Measurements from ENCODE around the gene ITGA11.

Gene ITGA11

DNA sequence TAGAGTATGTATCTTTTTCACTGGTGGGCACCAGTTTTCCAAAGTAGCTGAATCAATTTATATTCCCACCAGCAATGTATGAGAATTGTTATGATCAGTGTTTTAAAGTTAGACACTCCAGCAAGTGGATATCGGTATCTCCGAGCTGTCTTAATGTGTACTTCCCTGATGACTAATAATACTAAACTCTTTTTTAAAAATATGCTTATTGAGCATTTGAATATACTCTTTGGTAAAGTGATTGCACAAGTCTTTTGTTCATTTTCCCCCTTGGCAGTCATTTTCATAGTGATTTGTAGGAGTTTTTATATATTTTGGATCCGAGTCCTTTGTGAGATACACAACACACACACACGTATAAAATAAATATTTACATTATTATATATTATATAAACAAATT, 166.9 kb downstream of the ITGA11 start:
- no peak for DNase-seq (ENCODE audit: low spot score)

DNA sequence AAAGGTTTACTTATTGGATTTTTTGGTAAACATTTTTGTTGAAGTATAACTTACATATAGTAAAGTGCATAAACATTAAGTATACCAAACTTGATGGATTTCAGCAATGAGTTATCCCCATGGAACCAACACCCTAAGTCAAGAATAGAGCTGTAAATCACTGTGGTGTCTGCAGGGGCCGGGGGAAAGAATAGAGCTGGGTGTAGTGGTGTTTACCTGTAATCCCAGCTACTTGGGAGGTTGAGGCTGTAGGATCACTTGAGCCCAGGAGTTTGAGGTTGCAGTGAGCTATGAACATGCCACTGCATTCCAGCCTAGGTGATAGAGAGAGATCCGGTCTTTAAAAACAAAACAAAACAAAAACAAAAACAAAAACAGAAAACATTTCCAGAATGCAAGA, 167.7 kb downstream of the ITGA11 start:
- DNase-seq (ENCODE audit: low spot score): no peak

DNA sequence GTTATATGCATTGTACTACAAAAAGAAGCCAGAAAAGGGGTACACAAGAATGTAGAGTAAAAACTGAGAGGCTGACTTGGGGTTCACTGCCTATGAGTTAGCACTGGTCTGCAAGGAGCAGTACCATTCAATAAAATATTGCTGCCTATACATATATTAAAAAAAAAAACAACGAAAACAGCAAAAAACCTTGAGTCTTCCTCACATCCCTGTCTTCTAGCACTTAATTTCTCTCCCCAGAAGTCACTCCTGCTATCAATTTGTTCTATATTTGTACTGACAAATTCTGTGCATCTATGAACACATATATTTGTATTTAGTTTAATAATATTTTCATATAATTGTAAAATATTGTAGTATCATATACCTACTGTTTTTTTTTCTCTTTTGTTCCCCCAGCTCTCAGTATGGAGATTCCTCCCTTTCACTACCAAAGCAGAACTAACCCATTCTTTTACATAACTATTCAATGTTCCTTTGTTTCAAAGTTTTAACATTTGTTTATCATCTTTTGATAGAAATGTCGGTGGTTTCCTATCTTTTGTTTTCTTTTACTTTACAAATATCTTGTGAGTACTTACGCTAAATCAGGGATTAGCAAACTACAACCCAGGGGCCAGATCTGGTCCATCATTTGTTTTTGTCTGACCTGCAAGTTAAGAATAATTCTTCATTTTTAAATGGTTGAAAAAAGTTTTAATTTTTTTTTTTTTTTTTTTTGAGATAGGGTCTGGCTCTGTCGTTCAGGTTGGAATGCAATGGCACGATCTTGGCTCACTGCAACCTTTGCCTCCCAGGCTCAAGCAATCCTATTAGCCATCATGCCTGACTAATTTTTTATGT, 169.2 kb downstream of the ITGA11 start:
- no peak for DNase-seq (ENCODE audit: low spot score)

DNA sequence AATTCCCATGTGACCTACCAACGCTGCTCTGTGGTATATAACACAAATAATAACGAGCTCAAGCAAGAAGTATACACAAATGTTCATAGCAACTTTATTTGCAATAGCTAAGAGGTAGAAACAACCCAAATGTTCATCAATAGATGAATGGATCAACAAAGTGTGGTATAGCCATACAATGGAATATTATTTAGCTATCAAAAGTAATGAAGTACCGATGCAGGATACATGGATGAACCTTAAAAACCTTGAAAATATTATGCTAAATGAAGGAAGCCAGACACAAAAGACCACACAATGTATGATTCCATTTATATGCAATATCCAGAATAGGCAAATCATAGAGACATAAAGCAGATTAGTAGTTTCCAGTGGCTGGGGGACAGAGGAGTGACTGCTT, 170.0 kb downstream of the ITGA11 start:
- no peak for DNase-seq (ENCODE audit: low spot score)

- DNase-seq (ENCODE audit: low spot score): no peak
These were observed 170.7 kb downstream of the ITGA11 start for GRCh38 chr15:68261241-68261640.

DNA sequence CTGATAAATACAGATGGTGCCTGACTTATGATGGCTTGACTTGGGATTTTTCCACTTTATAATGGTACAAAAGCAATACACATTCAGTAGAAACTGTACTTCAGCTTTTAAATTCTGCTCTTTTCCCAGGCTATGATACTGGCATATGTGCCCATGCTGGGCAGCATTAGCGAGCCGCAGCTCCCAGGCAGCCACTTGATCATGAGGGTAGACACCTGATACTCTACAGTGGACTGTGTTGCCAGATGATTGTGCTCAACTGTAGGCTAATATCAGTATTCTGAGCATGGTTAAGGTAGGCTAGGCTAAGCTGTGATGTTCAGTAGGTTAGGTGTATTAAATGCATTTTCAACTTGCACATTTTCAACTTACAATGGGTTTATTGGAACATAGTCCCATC, 172.1 kb downstream of the ITGA11 start:
- no peak for DNase-seq (ENCODE audit: low spot score)

DNA sequence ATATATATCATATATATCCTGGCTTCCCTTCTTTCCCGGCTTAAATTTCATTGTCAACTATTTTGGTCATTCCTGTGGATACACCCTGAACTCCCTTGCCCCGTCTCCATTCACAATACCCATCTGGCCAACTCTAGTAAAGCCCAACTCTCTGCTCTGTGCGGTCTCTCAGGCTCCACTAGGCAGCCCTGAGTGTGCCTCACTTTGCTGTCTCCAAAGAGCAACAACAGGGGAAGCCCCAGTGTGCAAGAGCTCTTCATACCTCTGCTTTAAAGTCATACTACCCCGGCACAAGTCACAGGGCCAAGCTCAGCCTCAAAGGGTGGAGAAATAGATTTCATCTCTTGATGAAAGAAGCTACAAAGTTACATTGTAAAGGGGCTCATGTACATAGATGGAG, 173.3 kb downstream of the ITGA11 start:
- DNase-seq (ENCODE audit: low spot score): no peak

DNA sequence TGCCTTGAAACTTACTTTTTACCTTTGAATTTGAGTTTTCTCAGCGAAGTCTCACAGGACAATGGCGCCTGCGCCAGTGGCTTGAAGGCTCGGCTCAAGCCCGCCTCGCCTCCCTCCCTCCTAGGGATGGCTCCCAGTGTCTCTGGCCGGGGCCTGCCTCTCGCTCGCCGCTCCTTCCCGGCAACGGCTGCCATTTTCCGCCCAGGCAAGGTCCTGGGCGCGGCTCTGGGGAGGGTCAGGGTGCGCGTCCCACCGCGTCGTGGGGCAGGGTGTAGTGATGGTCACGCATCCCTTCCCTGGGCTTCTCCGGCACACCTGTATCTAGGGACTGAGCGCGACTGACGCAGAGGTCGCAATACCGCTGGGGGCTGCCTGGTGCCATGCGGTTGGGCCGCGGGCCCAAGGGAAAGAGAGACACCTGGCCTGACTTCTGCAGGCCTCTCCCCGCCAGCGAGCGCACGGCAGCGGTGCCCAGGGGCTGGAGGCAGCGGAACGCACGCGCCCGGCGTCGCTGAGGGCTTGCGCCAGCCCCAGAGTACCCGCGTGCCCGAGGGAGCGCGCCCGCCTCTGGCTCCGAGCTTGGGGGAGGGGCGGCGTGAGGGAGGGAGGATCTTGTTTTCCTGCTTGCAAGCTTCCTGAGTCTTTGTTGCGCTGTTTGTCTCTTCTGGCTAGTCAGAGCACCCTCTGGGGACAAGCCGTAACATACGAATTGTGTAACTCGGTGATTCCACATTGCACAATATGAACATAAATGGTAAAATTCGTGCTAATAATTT, 175.1 kb downstream of the ITGA11 start:
- peak; percentile 94 for DNase-seq (ENCODE audit: low spot score)

DNA sequence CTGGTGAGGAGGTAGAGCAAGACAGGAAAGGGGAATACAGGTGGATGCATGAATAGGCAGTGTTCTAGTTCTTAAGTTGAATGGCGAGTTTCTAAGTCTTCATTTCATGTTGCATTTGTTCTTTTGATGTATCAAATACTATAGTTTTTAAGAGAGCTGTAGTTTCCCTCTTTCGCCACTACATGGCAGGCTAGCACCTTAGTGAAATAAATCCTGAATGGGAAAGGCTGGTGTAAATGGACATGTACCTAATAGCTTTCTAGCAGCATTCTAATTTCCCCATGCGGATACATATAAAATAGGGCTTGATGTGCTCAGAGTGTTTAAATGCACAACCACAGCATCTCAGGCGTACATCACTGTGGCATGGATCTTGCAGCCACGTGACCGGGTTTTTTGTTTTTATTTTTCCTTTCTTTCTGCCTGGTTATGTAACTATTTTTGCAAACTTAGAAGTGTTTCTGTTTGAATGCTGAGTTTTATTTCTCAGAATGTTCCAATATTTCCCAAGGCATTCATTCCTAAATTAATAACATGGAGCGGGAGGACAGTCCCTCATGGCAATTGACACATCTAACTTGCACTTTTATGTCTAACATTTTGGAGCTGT, 178.9 kb downstream of the ITGA11 start:
- peak; percentile 87 for DNase-seq (ENCODE audit: low spot score)

- DNase-seq (ENCODE audit: low spot score): no peak
These were observed 182.8 kb downstream of the ITGA11 start for GRCh38 chr15:68249058-68249713.
